HG03097 (cell line): ENCODE data around the gene TPM2.

Experiments
- ATAC-seq: cut with Tn5 transposase; IDR thresholded peaks from one replicate; pipeline ENCODE4 v1.9.1; 2021; ENCODE audit not compliant: unreplicated experiment, low FRiP score

Gene TPM2

GRCh38 chr9:35718721-35719511 is 29.2 kb upstream of the TPM2 start:
- ATAC-seq: no peak

- ATAC-seq: no peak
Measured at GRCh38 chr9:35717132-35717870, 27.6 kb upstream of the TPM2 start.

- ATAC-seq: no peak
Measured at GRCh38 chr9:35716230-35716629, 26.5 kb upstream of the TPM2 start.

GRCh38 chr9:35714579-35715252 is 25.0 kb upstream of the TPM2 start:
- no peak for ATAC-seq

- no peak for ATAC-seq
Measured at GRCh38 chr9:35714123-35714522, 24.4 kb upstream of the TPM2 start.

- ATAC-seq: no peak
Measured at GRCh38 chr9:35713578-35713977, 23.9 kb upstream of the TPM2 start.

GRCh38 chr9:35712762-35713400 is 23.2 kb upstream of the TPM2 start:
- no peak for ATAC-seq

GRCh38 chr9:35711501-35712428 is 22.0 kb upstream of the TPM2 start:
- no peak for ATAC-seq

- ATAC-seq: no peak
Measured at GRCh38 chr9:35710818-35711500, 21.2 kb upstream of the TPM2 start.

- no peak for ATAC-seq
Measured at GRCh38 chr9:35708146-35708545, 18.4 kb upstream of the TPM2 start.

GRCh38 chr9:35706951-35707350 is 17.2 kb upstream of the TPM2 start:
- ATAC-seq: no peak

GRCh38 chr9:35705836-35706430 is 16.2 kb upstream of the TPM2 start:
- ATAC-seq: no peak

GRCh38 chr9:35705372-35705771 is 15.6 kb upstream of the TPM2 start:
- ATAC-seq: no peak

GRCh38 chr9:35703906-35704672 is 14.4 kb upstream of the TPM2 start:
- ATAC-seq: no peak

- no peak for ATAC-seq
Measured at GRCh38 chr9:35702696-35703095, 13.0 kb upstream of the TPM2 start.

GRCh38 chr9:35700942-35701341 is 11.2 kb upstream of the TPM2 start:
- ATAC-seq: no peak

- no peak for ATAC-seq
Measured at GRCh38 chr9:35700031-35700430, 10.3 kb upstream of the TPM2 start.

GRCh38 chr9:35698231-35698630 is 8.5 kb upstream of the TPM2 start:
- no peak for ATAC-seq
